Endothelial cell of umbilical vein (primary cell): ENCODE data around the gene MYOM3. TPM values are rescaled to one million over a fixed set of nuclear protein-coding genes. Genes with fewer than 3 reads are reported as not detected.

Experiments used
- BruUV-seq: library from RNA; stranded (reverse); fragments of 400-500 nt; replicated peaks from 2 replicates; lab custom pipeline; 2021; lab: Mats Ljungman, UMichigan
- CTCF ChIA-PET: fragments of 300-600, 350-600 bp; sonication (Branson Sonifier 250); formaldehyde crosslinking; loops from one replicate; lab custom pipeline; 2021; ENCODE audit warnings: antibody characterized with exemption, inconsistent platforms; lab: Charles Lee
- POLR2A ChIA-PET: fragments of 300-600, 350-600 bp; sonication (Branson Sonifier 250); formaldehyde crosslinking; loops from one replicate; lab custom pipeline; 2021; ENCODE audit warnings: antibody characterized with exemption, inconsistent platforms; lab: Charles Lee
- DNase-seq: peaks from one replicate; pipeline ENCODE4 v3.0.0-alpha.2; 2011; ENCODE audit warnings: low read depth, low spot score
- FAIRE-seq: peaks from 2 replicates; lab custom pipeline; 2011; peaks lifted over from hg19 to GRCh38; lab: Jason Lieb, UNC
- H2AFZ ChIP-seq: 2 replicates; pipeline ENCODE4 v1.6.0; 2012; ENCODE audit warnings: low read depth, low read length, control low read depth, inconsistent platforms
- H3K27ac ChIP-seq: 2 replicates; pipeline ENCODE4 v1.5.1; 2011; ENCODE audit warnings: low read depth, mild to moderate bottlenecking, control low read depth, low read length, moderate library complexity; ENCODE audit not compliant: insufficient read depth
- H3K27me3 ChIP-seq, 2 experiments: 2 replicates each; pipeline versions ENCODE4 v1.6.0 to v1.6.1; 2011; ENCODE audit warnings: low read length in 2 of 2, mixed read lengths in 1 of 2; ENCODE audit not compliant: control insufficient read depth in 2 of 2, insufficient read depth in 2 of 2
- H3K36me3 ChIP-seq, 2 experiments: 2 replicates in 1 of 2; 3 replicates in 1 of 2; pipeline ENCODE4 v1.5.1; 2011; ENCODE audit warnings: low read length in 2 of 2, mild to moderate bottlenecking in 1 of 2, moderate library complexity in 1 of 2; ENCODE audit not compliant: control insufficient read depth in 2 of 2, insufficient read depth in 2 of 2; ENCODE audit errors: extremely low read depth in 1 of 2
- H3K4me1 ChIP-seq: 3 replicates; pipeline ENCODE4 v1.5.1; 2011; ENCODE audit warnings: mild to moderate bottlenecking, low read length; ENCODE audit not compliant: control insufficient read depth, insufficient read depth; ENCODE audit errors: extremely low read depth
- H3K4me2 ChIP-seq: 2 replicates; pipeline ENCODE4 v1.6.1; 2011; ENCODE audit warnings: low read length, control low read depth, mixed read lengths; ENCODE audit not compliant: insufficient read depth
- H3K4me3 ChIP-seq, 3 experiments: fragments of 200-600 bp in 1 of 3; sonication (generic), shearing (Covaris generic) in 1 of 3; replicated peaks in 1 of 3; 2 replicates each; pipeline ENCODE4 v1.5.1; 2011 to 2016; ENCODE audit warnings: control low read depth in 3 of 3, low read length in 3 of 3, mild to moderate bottlenecking in 2 of 3, inconsistent platforms in 1 of 3, low read depth in 1 of 3, moderate library complexity in 1 of 3; ENCODE audit not compliant: insufficient read depth in 1 of 3
- H3K79me2 ChIP-seq: 2 replicates; pipeline ENCODE4 v1.6.0; 2012; ENCODE audit warnings: low read length, inconsistent platforms; ENCODE audit not compliant: control insufficient read depth, insufficient read depth
- H3K9ac ChIP-seq: replicated peaks from 2 replicates; pipeline ENCODE3; 2011; ENCODE audit warnings: low read length, control low read depth; ENCODE audit not compliant: insufficient read depth; ENCODE audit errors: extremely low read depth
- H3K9me1 ChIP-seq: replicated peaks from 3 replicates; pipeline ENCODE4 v1.6.0; 2011; ENCODE audit warnings: mild to moderate bottlenecking, low read length; ENCODE audit not compliant: control insufficient read depth, insufficient read depth; ENCODE audit errors: extremely low read depth
- H3K9me3 ChIP-seq: replicated peaks from 2 replicates; pipeline ENCODE4 v1.5.1; 2012; ENCODE audit warnings: low read length, inconsistent platforms; ENCODE audit not compliant: control insufficient read depth, insufficient read depth
- H4K20me1 ChIP-seq: replicated peaks from 2 replicates; pipeline ENCODE3; 2011; ENCODE audit warnings: mild to moderate bottlenecking, low read length; ENCODE audit not compliant: control insufficient read depth, insufficient read depth; ENCODE audit errors: extremely low read depth
- EZH2 ChIP-seq: IDR thresholded peaks from 2 replicates; pipeline ENCODE4 v1.6.1; 2012; ENCODE audit warnings: borderline replicate concordance, low read depth, mild to moderate bottlenecking, moderate library complexity, low read length, inconsistent platforms; ENCODE audit not compliant: severe bottlenecking
- FOS ChIP-seq: IDR thresholded peaks from 2 replicates; pipeline ENCODE4 v1.6.1; 2011; ENCODE audit warnings: mild to moderate bottlenecking, low read length, moderate library complexity, borderline replicate concordance; ENCODE audit not compliant: insufficient read depth
- GATA2 ChIP-seq: IDR thresholded peaks from 2 replicates; pipeline ENCODE4 v1.7.0; 2011; ENCODE audit warnings: low read depth, mild to moderate bottlenecking, moderate library complexity, mixed read lengths, low read length; ENCODE audit not compliant: insufficient read length, insufficient read depth
- JUN ChIP-seq: IDR thresholded peaks from 2 replicates; pipeline ENCODE4 v1.6.1; 2011; ENCODE audit warnings: borderline replicate concordance, low read depth; ENCODE audit not compliant: insufficient read length, insufficient read depth
- MYC ChIP-seq: IDR thresholded peaks from one replicate; pipeline ENCODE4 v1.6.1; 2011; ENCODE audit warnings: mild to moderate bottlenecking, low read depth, low read length
- POLR2A ChIP-seq: IDR thresholded peaks from 2 replicates; pipeline ENCODE4 v1.6.1; 2012; ENCODE audit warnings: low read depth, mild to moderate bottlenecking, control low read depth, low read length
- POLR2AphosphoS5 ChIP-seq: IDR thresholded peaks from 2 replicates; pipeline ENCODE4 v1.6.1; 2012; ENCODE audit warnings: low read depth, mild to moderate bottlenecking, control low read depth, low read length, moderate library complexity; ENCODE audit not compliant: insufficient read depth
- dilution Hi-C: fragments of 300-500 bp; cut with MboI; formaldehyde crosslinking; loops from one replicate; pipeline ENCODE4 v1.15.0; 2019; ENCODE audit warnings: low sequenced_read_pairs; ENCODE audit not compliant: extremely low pct_ligation_motif_present
- intact Hi-C: fragments of 100-400 bp; cut with micrococcal nuclease; formaldehyde crosslinking; loops from one replicate; pipeline ENCODE4 v1.10.0; 2022
- polyA plus RNA-seq, 4 experiments: library from polyadenylated mRNA; depleted of rRNA in 3 of 4; stranded (reverse) in 3 of 4; unstranded in 1 of 4; fragments of >200 nt; gene quantifications; 2 replicates each; pipeline versions ENCODE4 v1.2.1 to v1.2.3, GENCODE V29; 2011 to 2012; ENCODE audit warnings: missing spikeins in 1 of 4
- total RNA-seq: library from RNA; stranded (reverse); gene quantifications from 2 replicates; pipeline ENCODE4 v1.2.3, GENCODE V29; 2021
- TF ChIP-seq, protein P1 (sequence below): IDR thresholded peaks from 2 replicates; pipeline ENCODE4 v1.6.1; 2011; ENCODE audit not compliant: insufficient read depth, insufficient read length
- TF ChIP-seq, protein P2 (sequence below), 2 donors: IDR thresholded peaks; 1 replicate in 1 of 2; 2 replicates in 1 of 2; pipeline ENCODE4 v1.5.1; 2011; ENCODE audit warnings: low read length in 2 of 2, mild to moderate bottlenecking in 2 of 2, moderate library complexity in 2 of 2, control low read depth in 1 of 2, inconsistent platforms in 1 of 2, low read depth in 1 of 2; ENCODE audit not compliant: insufficient read depth in 1 of 2; ENCODE audit errors: extremely low read depth in 1 of 2

The MYOM3 gene
- total and polyA plus RNA-seq, 2 donors (not counting 3 experiments of a cell fraction or from before 2014, with no cell fraction given), result 0.11 to 0.40 TPM

DNA sequence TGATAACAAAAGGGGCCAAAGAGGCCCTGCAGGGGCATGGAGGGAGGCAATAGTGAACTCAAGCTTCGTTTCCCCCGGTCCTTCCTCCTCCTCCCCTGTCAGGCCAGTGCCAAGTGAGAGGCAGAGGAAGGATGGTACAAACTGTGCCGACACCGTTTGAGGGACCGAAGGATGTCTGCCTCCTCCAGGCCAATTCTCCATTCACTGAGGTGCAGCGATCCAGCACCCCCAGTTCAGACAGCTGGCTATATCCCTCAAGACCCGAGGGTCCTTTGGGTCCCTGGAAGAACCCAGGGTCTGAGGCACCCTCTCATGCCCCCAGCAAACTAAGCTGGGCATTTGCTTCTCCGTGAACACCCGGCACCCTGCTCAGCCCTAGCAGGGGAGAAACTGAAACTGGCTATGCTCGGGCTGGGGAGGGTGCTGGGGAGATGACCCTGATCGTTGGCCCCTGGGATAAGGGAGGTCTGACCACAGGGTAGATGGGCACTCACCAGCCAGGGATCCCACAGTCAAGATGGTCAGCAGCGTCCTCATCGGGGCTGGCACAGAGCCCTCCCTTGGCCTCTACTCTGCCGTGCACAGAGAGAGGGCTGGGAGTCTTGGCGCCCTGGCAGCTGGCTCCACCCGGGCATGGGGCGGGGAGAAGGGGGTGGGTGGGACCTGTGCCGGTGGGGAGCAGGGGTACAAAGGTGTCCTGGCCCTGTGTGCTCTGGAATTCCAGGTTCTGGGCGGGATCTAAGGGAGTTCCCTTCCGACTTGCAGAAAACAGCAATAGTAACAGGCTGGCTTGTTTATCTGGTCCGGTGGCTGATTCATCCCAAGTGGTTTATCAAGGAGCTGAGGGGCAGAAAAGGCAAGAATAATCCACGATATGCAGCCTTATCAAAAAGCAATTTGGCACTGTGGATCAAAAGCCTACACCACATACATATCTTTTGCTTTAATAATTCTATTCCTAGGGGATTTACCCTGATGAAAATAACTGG lies 30.9 kb upstream of the MYOM3 start, which contains the start of gene IL22RA1:
Gene IL22RA1, minus strand, starts transcription at position 595 of the 989 bp plus-strand sequence. Its CDS starts 58 bp downstream, at position 537.
- ChIA-PET CTCF (interaction anchor here (0.5 to 1.6 kb wide), 5 partner anchors 8 to 172 kb away, joined by 3 to 5 read pairs (median 5); no protein-coding TSS in a partner anchor), POLR2A (no interaction called here)
- no peaks in the 10 kb centered on the region for H3K4me1 ChIP-seq
- no peak within 1 kb of the TSS for H2AFZ ChIP-seq
- no peaks in the 10 kb centered on the region for H3K9me3 ChIP-seq
- no peaks in the 10 kb centered on the region for H3K36me3 ChIP-seq
- H3K9me1 ChIP-seq, result no peaks in the 10 kb centered on the region
- no peak for FAIRE-seq
- BruUV-seq, result no TSS peak
- DNase-seq, result no peak
- H3K27me3 ChIP-seq, result peaks cover 0 to 2% of the 10 kb centered on the region in 2 experiments
- H3K9ac ChIP-seq, result no peak within 1 kb of the TSS
- TF ChIP-seq, protein P1, sequence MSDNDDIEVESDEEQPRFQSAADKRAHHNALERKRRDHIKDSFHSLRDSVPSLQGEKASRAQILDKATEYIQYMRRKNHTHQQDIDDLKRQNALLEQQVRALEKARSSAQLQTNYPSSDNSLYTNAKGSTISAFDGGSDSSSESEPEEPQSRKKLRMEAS, result no peak
- TF ChIP-seq EZH2 (no peak), POLR2AphosphoS5 (no peak), GATA2 (no peak), JUN (no peak), FOS (no peak), MYC (no peak), POLR2A (no peak)
- TF ChIP-seq, protein P2, sequence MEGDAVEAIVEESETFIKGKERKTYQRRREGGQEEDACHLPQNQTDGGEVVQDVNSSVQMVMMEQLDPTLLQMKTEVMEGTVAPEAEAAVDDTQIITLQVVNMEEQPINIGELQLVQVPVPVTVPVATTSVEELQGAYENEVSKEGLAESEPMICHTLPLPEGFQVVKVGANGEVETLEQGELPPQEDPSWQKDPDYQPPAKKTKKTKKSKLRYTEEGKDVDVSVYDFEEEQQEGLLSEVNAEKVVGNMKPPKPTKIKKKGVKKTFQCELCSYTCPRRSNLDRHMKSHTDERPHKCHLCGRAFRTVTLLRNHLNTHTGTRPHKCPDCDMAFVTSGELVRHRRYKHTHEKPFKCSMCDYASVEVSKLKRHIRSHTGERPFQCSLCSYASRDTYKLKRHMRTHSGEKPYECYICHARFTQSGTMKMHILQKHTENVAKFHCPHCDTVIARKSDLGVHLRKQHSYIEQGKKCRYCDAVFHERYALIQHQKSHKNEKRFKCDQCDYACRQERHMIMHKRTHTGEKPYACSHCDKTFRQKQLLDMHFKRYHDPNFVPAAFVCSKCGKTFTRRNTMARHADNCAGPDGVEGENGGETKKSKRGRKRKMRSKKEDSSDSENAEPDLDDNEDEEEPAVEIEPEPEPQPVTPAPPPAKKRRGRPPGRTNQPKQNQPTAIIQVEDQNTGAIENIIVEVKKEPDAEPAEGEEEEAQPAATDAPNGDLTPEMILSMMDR (IDR thresholded peaks at IDR 0.05; ENCODE audit: extremely low read depth in 1 of 2, insufficient read depth in 1 of 2, low read depth in 1 of 2, low read length in 2 of 2), result no peak
- intact Hi-C loops, result no loop called here
- H3K4me2 ChIP-seq, result no peak within 1 kb of the TSS
- H3K27ac ChIP-seq, result no peak within 1 kb of the TSS
- H4K20me1 ChIP-seq, result no peaks in the 10 kb centered on the region
- no peaks in the 10 kb centered on the region for H3K79me2 ChIP-seq
- H3K4me3 ChIP-seq, result no peak within 1 kb of the TSS
- dilution Hi-C loops, result no loop called here
